Breast epithelium (tissue), 4 donors: ENCODE results near the gene TMEM178B. TPM values are rescaled to one million over a fixed set of nuclear protein-coding genes. Genes with fewer than 3 reads are reported as not detected.

Source experiments
- DNase-seq, 2 donors: peaks; one replicate each; pipeline ENCODE4 v3.0.0-alpha.2; 2019; ENCODE audit warnings: low spot score in 2 of 2
- H3K27ac ChIP-seq, 2 donors: fragments of 200-600 bp; sonication (generic) in 1 of 2; one replicate each; pipeline ENCODE4 v1.5.1; 2016 to 2019; ENCODE audit warnings: mild to moderate bottlenecking in 1 of 2
- H3K27me3 ChIP-seq, 2 donors: fragments of 200-600 bp; sonication (generic) in 1 of 2; one replicate each; pipeline versions ENCODE4 v1.5.1 to v1.6.0; 2017 to 2019; ENCODE audit warnings: control low read depth in 1 of 2, mild to moderate bottlenecking in 1 of 2
- H3K36me3 ChIP-seq: fragments of 200-600 bp; one replicate; pipeline ENCODE4 v1.5.1; 2019
- H3K4me1 ChIP-seq, 2 donors: fragments of 200-600 bp; sonication (generic); one replicate each; pipeline ENCODE4 v1.5.1; 2016 to 2019; ENCODE audit warnings: control low read depth in 1 of 2
- H3K4me3 ChIP-seq, 3 donors: fragments of 200-600 bp; sonication (generic); 1 replicate in 2 of 3; 2 replicates in 1 of 3; pipeline ENCODE4 v1.5.1; 2016 to 2019; ENCODE audit warnings: mild to moderate bottlenecking in 3 of 3, moderate library complexity in 2 of 3
- H3K9me3 ChIP-seq, 2 donors: fragments of 200-600 bp; sonication (generic) in 1 of 2; one replicate each; pipeline ENCODE4 v1.5.1; 2016 to 2019; ENCODE audit warnings: control low read depth in 1 of 2
- CTCF ChIP-seq, 3 donors: fragments of 450-650 bp; IDR thresholded peaks; one replicate each; pipeline ENCODE4 v1.5.1; 2016 to 2017; ENCODE audit warnings: antibody characterized with exemption in 3 of 3, mild to moderate bottlenecking in 3 of 3, moderate library complexity in 3 of 3
- POLR2A ChIP-seq: fragments of 450-650 bp; IDR thresholded peaks from one replicate; pipeline ENCODE4 v1.6.1; 2016; ENCODE audit warnings: antibody characterized with exemption, mild to moderate bottlenecking, moderate library complexity
- POLR2AphosphoS5 ChIP-seq, 3 donors: sonication (generic); formaldehyde crosslinking; IDR thresholded peaks; one replicate each; pipeline ENCODE4 v1.6.1; 2017; ENCODE audit warnings: antibody characterized with exemption in 3 of 3
- intact Hi-C: fragments of 100-400 bp; cut with DNase I; formaldehyde crosslinking; loops from one replicate; pipeline ENCODE4 v1.15.1; 2023; ENCODE audit warnings: low total_unique reads
- total RNA-seq, 3 donors: library from RNA; depleted of rRNA; stranded (reverse); fragments of >200 nt; gene quantifications; one replicate each; pipeline ENCODE4 v1.1.0, GENCODE V29; 2016

Gene TMEM178B
- total RNA-seq, 3 donors from 2014 or later = 0.33 to 0.88 (median 0.64) TPM

DNA sequence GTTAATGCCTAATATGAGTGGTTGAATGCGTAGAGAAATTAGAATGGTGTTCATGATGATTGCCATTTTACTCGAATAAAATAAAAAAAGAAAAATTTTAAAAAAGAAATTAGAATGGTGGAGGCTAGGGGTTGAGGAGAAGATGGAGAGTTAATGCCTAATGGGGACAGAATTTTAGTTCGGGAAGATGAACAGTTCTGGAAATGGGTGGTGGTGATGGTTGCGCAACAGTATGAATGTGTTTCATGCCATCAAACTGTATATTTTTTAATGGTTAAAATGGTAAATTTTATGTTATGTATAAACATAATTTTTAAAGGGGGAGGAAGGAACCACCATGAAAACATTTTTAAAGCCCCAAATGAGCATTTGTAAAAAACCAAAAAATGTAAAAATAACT is 337.3 kb downstream of the TMEM178B start:
- H3K9me3 ChIP-seq = no peaks in the 10 kb centered on the region
- H3K36me3 ChIP-seq = no peaks in the 10 kb centered on the region
- no peak for TF ChIP-seq POLR2AphosphoS5 (IDR thresholded peaks at IDR 0.05)
- no peak for TF ChIP-seq CTCF (IDR thresholded peaks at IDR 0.05)
- TF ChIP-seq POLR2A = no peak
- no peak overlapping the region for H3K4me3 ChIP-seq
- H3K27me3 ChIP-seq = no peaks in the 10 kb centered on the region
- H3K27ac ChIP-seq = no peak overlapping the region
- intact Hi-C loops = no loop called here
- no peak for DNase-seq
- H3K4me1 ChIP-seq = no peaks in the 10 kb centered on the region

- no peaks in the 10 kb centered on the region for H3K4me1 ChIP-seq
- H3K27me3 ChIP-seq = no peaks in the 10 kb centered on the region
- no peaks in the 10 kb centered on the region for H3K9me3 ChIP-seq
- intact Hi-C loops = no loop called here
- TF ChIP-seq CTCF (IDR thresholded peaks at IDR 0.05) (no peak), POLR2A (no peak), POLR2AphosphoS5 (IDR thresholded peaks at IDR 0.05) (no peak)
- H3K27ac ChIP-seq = no peak overlapping the region
- DNase-seq = no peak
- H3K4me3 ChIP-seq = no peak overlapping the region
- H3K36me3 ChIP-seq = no peaks in the 10 kb centered on the region
Observed at GRCh38 chr7:141415999-141416398, 342.1 kb downstream of the TMEM178B start.

DNA sequence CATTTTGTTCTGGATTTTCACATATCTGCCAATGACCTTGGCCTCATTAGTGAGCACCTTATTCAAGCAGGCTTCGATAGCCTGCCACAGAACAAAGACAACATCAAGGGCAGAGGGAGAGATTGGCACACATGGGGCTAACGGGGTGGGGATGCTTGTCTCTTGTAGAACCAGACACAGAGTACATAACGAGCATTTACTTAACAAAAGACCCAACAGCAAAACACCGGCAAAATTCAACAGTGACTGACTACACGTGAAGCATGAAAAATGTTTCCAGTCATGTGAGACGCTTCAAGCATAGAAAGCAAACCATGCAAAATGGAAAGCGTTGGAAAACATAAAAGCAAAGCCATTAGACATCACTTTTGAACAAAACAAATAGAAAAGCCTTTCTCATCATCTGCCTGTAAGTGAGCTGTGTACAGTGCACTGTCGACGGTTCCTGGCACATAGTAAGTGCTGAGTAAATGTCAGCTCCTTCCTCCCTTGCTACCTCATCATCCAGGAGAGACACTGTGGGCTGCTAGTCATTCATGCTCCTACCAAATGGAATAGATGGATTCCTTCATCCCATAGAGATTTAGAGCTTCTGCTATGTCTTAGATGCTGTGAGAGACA is 342.9 kb downstream of the TMEM178B start:
- Histone ChIP-seq H3K36me3 (no peaks in the 10 kb centered on the region), H3K27ac (no peak overlapping the region), H3K27me3 (no peaks in the 10 kb centered on the region), H3K9me3 (no peaks in the 10 kb centered on the region), H3K4me1 (no peaks in the 10 kb centered on the region), H3K4me3 (no peak overlapping the region)
- intact Hi-C loops = no loop called here
- no peak for DNase-seq
- no peak for TF ChIP-seq CTCF (IDR thresholded peaks at IDR 0.05)
- TF ChIP-seq POLR2AphosphoS5 (IDR thresholded peaks at IDR 0.05) = no peak
- TF ChIP-seq POLR2A = no peak

- DNase-seq = no peak
- no peaks in the 10 kb centered on the region for H3K36me3 ChIP-seq
- no peak overlapping the region for H3K27ac ChIP-seq
- H3K4me3 ChIP-seq = no peak overlapping the region
- no peaks in the 10 kb centered on the region for H3K27me3 ChIP-seq
- H3K4me1 ChIP-seq = no peaks in the 10 kb centered on the region
- no peaks in the 10 kb centered on the region for H3K9me3 ChIP-seq
- intact Hi-C loops = no loop called here
- TF ChIP-seq POLR2A (no peak), CTCF (IDR thresholded peaks at IDR 0.05) (no peak), POLR2AphosphoS5 (IDR thresholded peaks at IDR 0.05) (no peak)
Observed at GRCh38 chr7:141417506-141417905, 343.6 kb downstream of the TMEM178B start.

GRCh38 chr7:141418066-141418465 is 344.2 kb downstream of the TMEM178B start:
- H3K4me3 ChIP-seq = no peak overlapping the region
- H3K27ac ChIP-seq = no peak overlapping the region
- intact Hi-C loops = no loop called here
- no peaks in the 10 kb centered on the region for H3K36me3 ChIP-seq
- no peaks in the 10 kb centered on the region for H3K4me1 ChIP-seq
- no peak for DNase-seq
- TF ChIP-seq POLR2AphosphoS5 (IDR thresholded peaks at IDR 0.05) (no peak), CTCF (IDR thresholded peaks at IDR 0.05) (no peak), POLR2A (no peak)
- no peaks in the 10 kb centered on the region for H3K27me3 ChIP-seq
- no peaks in the 10 kb centered on the region for H3K9me3 ChIP-seq
